Measurements from ENCODE around the gene ZC3H6. TPM values are rescaled to one million over a fixed set of nuclear protein-coding genes. Genes with fewer than 3 reads are reported as not detected.

ZC3H6 gene
- total and polyA plus RNA-seq, 2 of the 13 experiments (the other 11 are each of a cell fraction or from before 2014, with no cell fraction given): 0.71 to 0.93 TPM

- TF ChIP-seq, protein P1, sequence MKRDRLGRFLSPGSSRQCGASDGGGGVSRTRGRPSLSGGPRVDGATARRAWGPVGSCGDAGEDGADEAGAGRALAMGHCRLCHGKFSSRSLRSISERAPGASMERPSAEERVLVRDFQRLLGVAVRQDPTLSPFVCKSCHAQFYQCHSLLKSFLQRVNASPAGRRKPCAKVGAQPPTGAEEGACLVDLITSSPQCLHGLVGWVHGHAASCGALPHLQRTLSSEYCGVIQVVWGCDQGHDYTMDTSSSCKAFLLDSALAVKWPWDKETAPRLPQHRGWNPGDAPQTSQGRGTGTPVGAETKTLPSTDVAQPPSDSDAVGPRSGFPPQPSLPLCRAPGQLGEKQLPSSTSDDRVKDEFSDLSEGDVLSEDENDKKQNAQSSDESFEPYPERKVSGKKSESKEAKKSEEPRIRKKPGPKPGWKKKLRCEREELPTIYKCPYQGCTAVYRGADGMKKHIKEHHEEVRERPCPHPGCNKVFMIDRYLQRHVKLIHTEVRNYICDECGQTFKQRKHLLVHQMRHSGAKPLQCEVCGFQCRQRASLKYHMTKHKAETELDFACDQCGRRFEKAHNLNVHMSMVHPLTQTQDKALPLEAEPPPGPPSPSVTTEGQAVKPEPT (CRISPR knock-in tag; IDR thresholded peaks at IDR 0.05; ENCODE audit: low read depth): no peak
- TF ChIP-seq ZNF768 (CRISPR knock-in tag; IDR thresholded peaks at IDR 0.05) (no peak), NFIB (CRISPR knock-in tag; IDR thresholded peaks at IDR 0.05; ENCODE audit: borderline replicate concordance) (no peak), KLF6 (CRISPR knock-in tag; IDR thresholded peaks at IDR 0.05) (no peak; the same call in 1 of the 2 replicates), ZNF678 (CRISPR knock-in tag; IDR thresholded peaks at IDR 0.05) (no peak), TOE1 (CRISPR knock-in tag; IDR thresholded peaks at IDR 0.05) (0 out of 2 replicates have a peak, but pooled peaks have one; percentile 5), ZBTB26 (CRISPR knock-in tag; IDR thresholded peaks at IDR 0.05; ENCODE audit: borderline replicate concordance) (no peak), ZNF792 (CRISPR knock-in tag; IDR thresholded peaks at IDR 0.05) (no peak), GTF3A (CRISPR knock-in tag; conservative IDR thresholded peaks at IDR 0.05) (no peak), CCAR2 (optimal IDR thresholded peaks at IDR 0.05; ENCODE audit: low read depth, low read length) (no peak), CBX5 (CRISPR knock-in tag; IDR thresholded peaks at IDR 0.05; ENCODE audit: borderline replicate concordance) (no peak), KLF16 (CRISPR knock-in tag; IDR thresholded peaks at IDR 0.05) (no peak; a peak in 1 of 4 replicates), PPARG (CRISPR knock-in tag; conservative IDR thresholded peaks at IDR 0.05) (peak; percentile 82), ZNF644 (CRISPR knock-in tag; IDR thresholded peaks at IDR 0.05; ENCODE audit: low read depth) (peak; percentile 55), GABPB1 (CRISPR knock-in tag; IDR thresholded peaks at IDR 0.05) (no peak), ZNF383 (CRISPR knock-in tag; IDR thresholded peaks at IDR 0.05; ENCODE audit: borderline replicate concordance) (no peak), RARA (CRISPR knock-in tag; IDR thresholded peaks at IDR 0.05) (peak; percentile 77), MXI1 (IDR thresholded peaks at IDR 0.05; ENCODE audit: borderline replicate concordance, low read depth, low read length) (no peak), ZNF234 (CRISPR knock-in tag; conservative IDR thresholded peaks at IDR 0.05) (no peak), ZNF556 (CRISPR knock-in tag; IDR thresholded peaks at IDR 0.05; ENCODE audit: borderline replicate concordance) (no peak), NCOR1 (IDR thresholded peaks at IDR 0.05; ENCODE audit: borderline replicate concordance, low read length) (peak; percentile 94), THAP11 (CRISPR knock-in tag; IDR thresholded peaks at IDR 0.05) (peak; percentile 23; the same call in 1 of the 2 replicates), NR2F6 (IDR thresholded peaks at IDR 0.05) (peak; percentile 76), NR2F6 (CRISPR knock-in tag; IDR thresholded peaks at IDR 0.05) (peak; percentile 60; the same call in 1 of the 2 replicates), THYN1 (CRISPR knock-in tag; IDR thresholded peaks at IDR 0.05; ENCODE audit: borderline replicate concordance, low read depth) (no peak)
- TF ChIP-seq, protein P2, sequence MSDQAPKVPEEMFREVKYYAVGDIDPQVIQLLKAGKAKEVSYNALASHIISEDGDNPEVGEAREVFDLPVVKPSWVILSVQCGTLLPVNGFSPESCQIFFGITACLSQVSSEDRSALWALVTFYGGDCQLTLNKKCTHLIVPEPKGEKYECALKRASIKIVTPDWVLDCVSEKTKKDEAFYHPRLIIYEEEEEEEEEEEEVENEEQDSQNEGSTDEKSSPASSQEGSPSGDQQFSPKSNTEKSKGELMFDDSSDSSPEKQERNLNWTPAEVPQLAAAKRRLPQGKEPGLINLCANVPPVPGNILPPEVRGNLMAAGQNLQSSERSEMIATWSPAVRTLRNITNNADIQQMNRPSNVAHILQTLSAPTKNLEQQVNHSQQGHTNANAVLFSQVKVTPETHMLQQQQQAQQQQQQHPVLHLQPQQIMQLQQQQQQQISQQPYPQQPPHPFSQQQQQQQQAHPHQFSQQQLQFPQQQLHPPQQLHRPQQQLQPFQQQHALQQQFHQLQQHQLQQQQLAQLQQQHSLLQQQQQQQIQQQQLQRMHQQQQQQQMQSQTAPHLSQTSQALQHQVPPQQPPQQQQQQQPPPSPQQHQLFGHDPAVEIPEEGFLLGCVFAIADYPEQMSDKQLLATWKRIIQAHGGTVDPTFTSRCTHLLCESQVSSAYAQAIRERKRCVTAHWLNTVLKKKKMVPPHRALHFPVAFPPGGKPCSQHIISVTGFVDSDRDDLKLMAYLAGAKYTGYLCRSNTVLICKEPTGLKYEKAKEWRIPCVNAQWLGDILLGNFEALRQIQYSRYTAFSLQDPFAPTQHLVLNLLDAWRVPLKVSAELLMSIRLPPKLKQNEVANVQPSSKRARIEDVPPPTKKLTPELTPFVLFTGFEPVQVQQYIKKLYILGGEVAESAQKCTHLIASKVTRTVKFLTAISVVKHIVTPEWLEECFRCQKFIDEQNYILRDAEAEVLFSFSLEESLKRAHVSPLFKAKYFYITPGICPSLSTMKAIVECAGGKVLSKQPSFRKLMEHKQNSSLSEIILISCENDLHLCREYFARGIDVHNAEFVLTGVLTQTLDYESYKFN (CRISPR knock-in tag; conservative IDR thresholded peaks at IDR 0.05): peak; percentile 86
Observed at GRCh38 chr2:112317303-112318158, 42.1 kb downstream of the ZC3H6 start (continued).
